Measurements from ENCODE around the gene CNTN6.

GRCh38 chr3:1318296-1319005 lies 225.6 kb downstream of the CNTN6 start:
- TF ChIP-seq CTCF (IDR thresholded peaks at IDR 0.05) (no peak), POLR2A (IDR thresholded peaks at IDR 0.05) (no peak)

Measured in adrenal gland (tissue), 5 donors.